ENCODE results near the gene PTPRG.

The PTPRG gene

DNA sequence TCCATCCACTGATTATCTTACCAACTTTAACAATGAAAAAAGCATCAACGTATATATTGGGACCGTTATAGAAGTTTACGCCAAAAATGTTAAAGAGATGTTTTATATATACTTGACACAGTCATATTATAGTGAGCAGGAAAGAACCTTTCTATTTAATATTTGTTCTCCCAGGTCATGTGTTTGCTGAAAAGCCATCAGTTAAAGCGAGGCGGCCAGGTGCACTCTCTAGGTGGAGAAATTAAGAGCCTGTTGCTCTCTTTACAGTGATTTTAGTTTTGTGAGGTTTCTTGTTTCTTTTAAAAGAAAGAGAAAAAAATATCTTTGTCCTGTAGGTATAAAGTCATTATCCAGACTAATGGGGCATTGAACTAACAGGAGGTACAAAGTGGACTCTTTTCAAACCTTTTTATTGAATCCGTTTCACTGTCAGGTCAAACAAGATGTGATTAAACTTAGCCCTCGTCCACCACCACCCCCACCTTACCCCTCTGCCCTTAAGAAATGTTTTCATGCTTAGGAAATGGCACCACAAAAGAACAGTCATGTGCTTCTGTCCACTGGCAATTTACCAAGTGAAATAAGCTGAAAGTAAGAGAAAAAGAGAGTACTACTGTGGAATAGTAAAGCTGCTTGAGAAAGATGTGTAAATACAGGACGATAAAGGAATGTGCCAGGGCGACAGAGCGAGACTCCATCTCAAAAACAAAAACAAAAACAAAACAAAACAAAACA is 279.9 kb downstream of the PTPRG start:
- no peak for DNase-seq

GRCh38 chr3:61841988-61842387 is 280.6 kb downstream of the PTPRG start:
- DNase-seq = no peak

GRCh38 chr3:61844346-61844745 is 283.0 kb downstream of the PTPRG start:
- DNase-seq = no peak

DNA sequence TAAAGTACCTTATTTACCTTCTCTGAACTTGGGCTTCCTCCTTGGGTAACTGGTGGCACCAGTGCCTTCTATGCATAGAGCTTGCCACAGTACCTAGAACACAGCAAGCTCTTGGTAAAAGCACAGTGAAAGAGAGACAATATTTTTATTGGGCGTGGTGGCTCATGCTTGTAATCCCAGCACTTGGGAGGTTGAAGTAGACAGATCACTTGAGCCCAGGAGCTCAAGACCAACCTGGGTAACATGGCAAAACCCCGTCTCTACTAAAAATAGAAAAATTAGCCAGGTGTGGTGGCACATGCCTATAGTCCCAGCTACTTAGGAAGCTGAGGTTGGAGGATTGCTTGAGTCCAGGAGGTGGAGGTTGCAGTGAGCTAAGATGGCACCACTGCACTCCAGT is 285.1 kb downstream of the PTPRG start:
- DNase-seq = no peak

- no peak for DNase-seq
Measured at GRCh38 chr3:61847784-61848462, 286.6 kb downstream of the PTPRG start.

- no peak for DNase-seq
Measured at GRCh38 chr3:61848885-61849284, 287.5 kb downstream of the PTPRG start.

DNA sequence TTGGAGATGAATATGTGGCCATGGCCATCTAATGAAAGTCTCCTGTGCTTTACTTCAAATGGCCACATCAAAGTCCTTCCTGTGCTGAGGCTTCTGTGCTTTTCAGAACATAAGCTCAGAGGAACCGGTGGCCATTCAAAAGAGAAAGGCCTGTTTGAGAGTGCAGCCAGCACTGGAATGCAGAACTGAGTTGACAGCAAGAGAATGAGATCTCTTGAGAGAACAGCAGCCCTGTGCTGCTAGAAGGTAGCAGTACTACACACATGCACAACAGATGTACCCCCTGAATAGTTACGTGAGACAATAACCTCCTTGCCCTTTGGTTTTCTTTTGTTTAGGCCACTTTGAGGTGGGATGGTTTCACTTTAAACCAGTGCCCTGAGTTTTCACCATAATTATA is 292.5 kb downstream of the PTPRG start:
- no peak for DNase-seq

- DNase-seq = no peak
Measured at GRCh38 chr3:61855211-61855610, 293.8 kb downstream of the PTPRG start.

DNA sequence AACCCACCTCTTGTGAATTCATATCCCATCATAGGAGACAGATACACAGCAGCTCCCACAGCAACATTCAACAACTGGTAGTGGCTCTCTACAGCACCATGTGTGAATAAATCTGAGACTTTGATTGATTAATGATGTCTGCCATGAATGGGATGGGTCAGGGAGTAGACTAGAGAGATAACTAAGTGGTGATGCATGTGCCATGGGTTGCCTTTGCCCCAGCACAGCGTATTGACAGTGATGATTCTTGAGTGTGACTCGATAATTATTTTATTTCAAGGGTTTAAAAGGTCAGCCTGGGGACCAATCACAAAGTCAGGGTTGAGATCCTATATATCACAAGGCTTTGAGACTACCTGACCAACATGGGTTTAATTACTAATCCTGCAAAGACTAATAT is 295.9 kb downstream of the PTPRG start:
- no peak for DNase-seq

- no peak for DNase-seq
Measured at GRCh38 chr3:61858054-61858453, 296.7 kb downstream of the PTPRG start.

GRCh38 chr3:61861410-61861809 is 300.0 kb downstream of the PTPRG start:
- DNase-seq = no peak

DNA sequence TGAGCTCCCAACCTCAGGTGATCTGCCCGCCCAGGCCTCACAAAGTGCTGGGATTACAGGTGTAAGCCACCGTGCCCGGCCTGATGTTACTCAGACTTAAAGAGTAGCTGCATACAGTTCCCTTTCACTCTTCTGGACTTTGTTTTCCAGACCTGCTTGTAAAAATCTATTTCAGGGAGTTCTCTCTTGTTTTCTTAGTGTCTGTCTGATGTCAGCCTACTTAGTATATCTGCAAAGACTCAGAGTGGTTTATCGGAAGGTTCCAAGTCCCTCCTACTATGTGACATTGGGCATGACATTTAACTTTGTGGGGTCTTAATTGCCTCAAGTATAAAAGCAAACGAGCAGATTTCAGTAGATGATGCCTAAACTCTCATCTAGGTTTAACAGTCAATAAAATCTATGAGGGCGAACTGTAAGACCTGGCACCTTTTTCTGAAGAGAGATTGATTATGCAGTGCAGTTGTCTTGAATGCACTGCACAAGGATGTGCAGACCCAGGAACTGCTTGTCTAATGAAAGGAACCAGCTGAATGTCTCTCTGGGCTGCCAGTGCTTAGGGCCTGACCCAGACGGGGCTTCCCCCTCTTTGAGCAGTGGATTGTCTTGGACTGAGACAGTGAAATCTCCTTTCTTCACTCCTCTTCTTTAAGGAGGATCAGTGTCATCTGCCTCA is 301.4 kb downstream of the PTPRG start:
- no peak for DNase-seq

- DNase-seq = no peak
Measured at GRCh38 chr3:61863579-61863978, 302.2 kb downstream of the PTPRG start.

DNA sequence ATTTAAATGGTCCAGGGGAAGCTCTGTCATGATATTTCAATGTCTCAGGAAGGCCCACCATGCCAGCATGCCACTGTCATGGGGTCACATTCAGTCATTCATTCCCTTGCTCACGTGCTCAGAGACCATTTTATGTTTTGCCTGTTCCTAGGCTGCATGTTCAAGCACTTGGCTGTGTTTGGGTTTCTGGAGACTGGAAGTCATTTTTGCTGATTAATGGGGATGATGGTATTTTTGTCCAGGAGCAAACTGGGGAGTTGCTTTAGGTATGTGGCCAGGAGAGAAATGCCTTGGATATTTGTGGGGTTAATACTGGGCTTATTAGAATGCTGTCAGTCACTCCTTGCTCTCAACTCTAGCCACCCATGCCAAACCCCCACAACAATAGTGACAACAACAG is 303.5 kb downstream of the PTPRG start:
- no peak for DNase-seq

DNA sequence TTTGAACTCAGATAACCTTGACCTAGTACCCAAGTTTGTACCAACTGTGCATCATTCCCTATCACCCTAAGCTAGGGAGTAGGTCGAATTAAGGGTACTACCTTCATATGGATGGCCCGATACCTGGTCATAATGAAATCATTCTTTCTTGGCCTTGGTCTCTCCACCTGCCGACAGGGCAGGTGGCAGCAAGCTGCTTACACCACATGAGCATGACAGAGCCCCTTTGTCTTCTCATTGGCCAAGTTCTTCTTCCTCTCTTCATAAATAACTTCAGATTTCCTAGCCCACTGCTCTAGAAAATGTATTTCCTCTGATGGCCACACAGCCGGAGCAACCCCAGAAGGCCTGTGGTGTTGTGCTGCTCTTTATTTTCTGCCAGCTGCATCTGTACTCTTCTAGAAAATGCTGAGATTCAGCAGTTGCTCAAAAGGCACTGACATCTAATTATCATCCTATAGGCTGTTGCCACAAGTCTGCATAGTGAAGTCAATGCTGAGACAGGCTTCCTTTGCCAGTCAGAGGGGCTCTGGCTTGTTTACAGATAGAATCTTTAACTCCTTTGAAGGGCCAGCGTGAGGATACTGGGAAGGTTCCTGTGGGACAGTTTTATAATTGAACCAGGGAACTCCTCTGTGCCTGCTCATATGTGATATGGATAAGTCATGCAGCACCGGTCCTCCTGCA is 304.2 kb downstream of the PTPRG start:
- DNase-seq = no peak

- DNase-seq = no peak
Measured at GRCh38 chr3:61866153-61866542, 304.8 kb downstream of the PTPRG start.

DNA sequence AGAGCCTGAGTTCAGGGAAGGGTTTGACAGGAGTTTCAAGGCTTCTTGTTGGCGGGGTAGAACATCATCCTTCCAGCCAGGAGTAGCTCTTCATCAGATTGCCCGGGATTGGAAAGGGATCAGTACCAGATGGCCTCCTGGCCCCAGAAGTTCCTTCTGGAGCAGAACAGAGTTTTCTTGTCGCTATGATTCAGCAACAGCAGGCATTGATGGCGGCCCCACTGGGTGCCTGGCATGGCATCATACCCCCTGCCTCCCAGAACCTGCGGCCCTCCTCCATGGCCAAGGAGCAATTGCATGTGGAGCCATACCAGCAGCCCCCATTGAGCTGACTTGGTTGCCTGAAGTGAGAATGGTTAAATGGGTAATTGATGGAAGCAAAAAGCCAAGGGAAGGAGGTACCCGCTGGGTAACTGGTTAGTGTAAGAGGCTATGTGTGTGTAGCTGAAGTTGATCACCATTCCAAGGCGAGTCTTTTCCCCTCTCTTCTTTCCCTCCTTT is 305.6 kb downstream of the PTPRG start:
- no peak for DNase-seq

GRCh38 chr3:61868499-61868898 is 307.1 kb downstream of the PTPRG start:
- DNase-seq = no peak

DNA sequence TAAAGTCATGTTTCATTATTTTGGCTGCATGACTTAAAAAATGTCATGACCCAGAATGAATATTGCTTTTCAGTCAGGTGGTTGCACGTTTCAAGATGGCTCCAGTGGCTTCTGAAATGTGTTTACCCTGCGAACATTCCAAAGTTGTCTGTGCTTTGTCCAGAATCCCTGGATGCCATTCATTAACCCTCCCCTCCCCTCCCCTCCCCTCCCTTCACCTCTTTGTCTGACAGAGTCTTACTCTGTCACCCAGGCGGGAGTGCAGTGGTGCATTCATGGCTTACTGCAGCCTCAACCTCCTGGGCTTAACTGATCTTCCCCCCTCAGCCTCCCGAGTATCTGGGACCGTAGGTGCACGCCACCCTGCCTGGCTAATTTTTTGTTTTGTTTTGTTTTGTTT is 308.0 kb downstream of the PTPRG start:
- no peak for DNase-seq

GRCh38 chr3:61871644-61872043 is 310.3 kb downstream of the PTPRG start:
- no peak for DNase-seq

- no peak for DNase-seq
Measured at GRCh38 chr3:61872077-61872706, 310.8 kb downstream of the PTPRG start.

- no peak for DNase-seq
Measured at GRCh38 chr3:61875046-61875844, 313.9 kb downstream of the PTPRG start.

All from effector CD8-positive, alpha-beta T cell (primary cell).